Measurements from ENCODE around the gene SERGEF. TPM values are rescaled to one million over a fixed set of nuclear protein-coding genes. Genes with fewer than 3 reads are reported as not detected.

The SERGEF gene
- total and polyA plus RNA-seq, 2 of the 13 experiments (the other 11 are each of a cell fraction or from before 2014, with no cell fraction given), result 54.5 to 114 TPM

- in situ Hi-C loops (cut with HindIII; ENCODE audit: extremely low pct_ligation_motif_present, low pct_unique_long_range_greater_than_20kb) (no loop called here), intact Hi-C loops (cut with micrococcal nuclease; ENCODE audit: unreplicated experiment) (no loop called here)
- H3K4me3 ChIP-seq (replicated peaks in 1 of 3; ENCODE audit: insufficient read depth in 1 of 3, low read depth in 2 of 3, low read length in 3 of 3), result no peak overlapping the region
- ChIA-PET POLR2A (no interaction called here), CTCF (ENCODE audit: low intra/inter-chr PET ratio, low total read pairs) (no interaction called here)
- no TSS peak for BruUV-seq (replicated peaks)
- FAIRE-seq (no peak), ATAC-seq (no peak), DNase-seq (ENCODE audit: low spot score) (no peak)
- H3K4me2 ChIP-seq (ENCODE audit: low read depth, low read length), result no peak overlapping the region
- H3K79me2 ChIP-seq (ENCODE audit: insufficient read depth, low read length), result no peaks in the 10 kb centered on the region
- no peaks in the 10 kb centered on the region for H3K4me1 ChIP-seq (ENCODE audit: insufficient read depth, low read length)
- peaks cover 6 to 22% of the 10 kb centered on the region in 2 experiments; a peak in 4 of 5 replicates for H3K36me3 ChIP-seq (replicated peaks in 1 of 2; ENCODE audit: control insufficient read depth in 1 of 2, insufficient read depth in 2 of 2, low read length in 2 of 2)
- no peaks in the 10 kb centered on the region for H3K27me3 ChIP-seq (ENCODE audit: control insufficient read depth in 1 of 2, insufficient read depth in 2 of 2, low read length in 2 of 2)
- H4K20me1 ChIP-seq (ENCODE audit: insufficient read depth, low read length), result peaks cover 4% of the 10 kb centered on the region
- TF ChIP-seq PHF20 (CRISPR knock-in tag; IDR thresholded peaks at IDR 0.05) (no peak), TP53 (CRISPR knock-in tag; conservative IDR thresholded peaks at IDR 0.05) (no peak), NFIC (IDR thresholded peaks at IDR 0.05; ENCODE audit: low read length) (no peak)
- H3K27ac ChIP-seq (ENCODE audit: extremely low read length, insufficient read depth, low read length), result no peak overlapping the region
- no peak overlapping the region for H3K9ac ChIP-seq (ENCODE audit: insufficient read depth, low read depth, low read length)
- H3K9me3 ChIP-seq (ENCODE audit: low read length), result no peaks in the 10 kb centered on the region
- WGBS (ENCODE audit: low lambda C conversion rate), result 100% methylated on average over 2 of the region's 3 CpGs
- H2AFZ ChIP-seq (ENCODE audit: low read length), result no peak overlapping the region
Observed at GRCh38 chr11:17867341-17867740, 145.5 kb downstream of the SERGEF start.

GRCh38 chr11:17865765-17866428, 146.9 kb downstream of the SERGEF start:
- Histone ChIP-seq H3K4me3 (replicated peaks in 1 of 3; ENCODE audit: insufficient read depth in 1 of 3, low read depth in 2 of 3, low read length in 3 of 3) (no peak overlapping the region), H3K9ac (ENCODE audit: insufficient read depth, low read depth, low read length) (no peak overlapping the region), H3K9me3 (ENCODE audit: low read length) (no peaks in the 10 kb centered on the region), H3K27me3 (ENCODE audit: control insufficient read depth in 1 of 2, insufficient read depth in 2 of 2, low read length in 2 of 2) (no peaks in the 10 kb centered on the region), H4K20me1 (ENCODE audit: insufficient read depth, low read length) (peaks cover 4% of the 10 kb centered on the region), H3K4me2 (ENCODE audit: low read depth, low read length) (no peak overlapping the region), H3K79me2 (ENCODE audit: insufficient read depth, low read length) (no peaks in the 10 kb centered on the region), H2AFZ (ENCODE audit: low read length) (no peak overlapping the region), H3K27ac (ENCODE audit: extremely low read length, insufficient read depth, low read length) (no peak overlapping the region), H3K36me3 (replicated peaks in 1 of 2; ENCODE audit: control insufficient read depth in 1 of 2, insufficient read depth in 2 of 2, low read length in 2 of 2) (peaks cover 9 to 27% of the 10 kb centered on the region in 2 experiments; a peak in 4 of 5 replicates), H3K4me1 (ENCODE audit: insufficient read depth, low read length) (no peaks in the 10 kb centered on the region)
- intact Hi-C loops (cut with micrococcal nuclease; ENCODE audit: unreplicated experiment) (no loop called here), in situ Hi-C loops (cut with HindIII; ENCODE audit: extremely low pct_ligation_motif_present, low pct_unique_long_range_greater_than_20kb) (no loop called here)
- ChIA-PET CTCF (ENCODE audit: low intra/inter-chr PET ratio, low total read pairs) (no interaction called here), POLR2A (no interaction called here)
- FAIRE-seq, result no peak
- no TSS peak for BruUV-seq (replicated peaks)
- 99% methylated on average over 3 of the region's 3 CpGs for WGBS (ENCODE audit: low lambda C conversion rate)
- ATAC-seq, result no peak
- TF ChIP-seq TBL1XR1 (IDR thresholded peaks at IDR 0.05; ENCODE audit: borderline replicate concordance, low read length, partially characterized antibody) (no peak), ZNF644 (CRISPR knock-in tag; IDR thresholded peaks at IDR 0.05; ENCODE audit: low read depth) (no peak), MIXL1 (CRISPR knock-in tag; IDR thresholded peaks at IDR 0.05) (no peak), ZNF687 (CRISPR knock-in tag; IDR thresholded peaks at IDR 0.05) (no peak), XBP1 (CRISPR knock-in tag; IDR thresholded peaks at IDR 0.05) (no peak), CENPT (CRISPR knock-in tag; IDR thresholded peaks at IDR 0.05; ENCODE audit: low read depth) (no peak), ZBTB3 (CRISPR knock-in tag; IDR thresholded peaks at IDR 0.05; ENCODE audit: borderline replicate concordance, low read depth) (no peak), SATB2 (CRISPR knock-in tag; IDR thresholded peaks at IDR 0.05) (no peak), SMYD3 (CRISPR knock-in tag; IDR thresholded peaks at IDR 0.05) (no peak), EP300 (IDR thresholded peaks at IDR 0.05; ENCODE audit: low read depth in 2 of 2, low read length in 2 of 2) (no peak), EP300 (CRISPR knock-in tag; IDR thresholded peaks at IDR 0.05; ENCODE audit: borderline replicate concordance) (no peak), TARDBP (CRISPR knock-in tag; IDR thresholded peaks at IDR 0.05) (no peak)
- no peak for DNase-seq (ENCODE audit: low spot score)
